Psoas muscle (tissue), 8 donors: ENCODE results near the gene ZFHX3. TPM values are rescaled to one million over a fixed set of nuclear protein-coding genes. Genes with fewer than 3 reads are reported as not detected.

Experiments
- ATAC-seq, 4 donors: fragments of 200-7000 bp; cut with Tn5 transposase; one replicate each; pipeline ENCODE4 v1.9.1; 2020; ENCODE audit warnings: moderate library complexity in 3 of 4, mild to moderate bottlenecking in 2 of 4
- DNase-seq, 2 donors: peaks; one replicate each; pipeline ENCODE4 v3.0.0-alpha.2; 2020
- H3K27ac ChIP-seq: fragments of 200-600 bp; one replicate; pipeline ENCODE4 v1.8.0; 2022
- H3K27me3 ChIP-seq, 3 donors: fragments of 200-600 bp in 1 of 3; one replicate each; pipeline versions ENCODE4 v1.6.1 to v1.8.0; 2013 to 2022; ENCODE audit warnings: low read length in 2 of 3, mild to moderate bottlenecking in 2 of 3, moderate library complexity in 1 of 3; ENCODE audit not compliant: insufficient read depth in 3 of 3
- H3K36me3 ChIP-seq, 2 donors: fragments of 200-600 bp in 1 of 2; one replicate each; pipeline versions ENCODE4 v1.6.1 to v1.8.0; 2013 to 2022; ENCODE audit warnings: low read depth in 1 of 2, mild to moderate bottlenecking in 1 of 2, moderate library complexity in 1 of 2; ENCODE audit not compliant: insufficient read depth in 1 of 2
- H3K4me1 ChIP-seq: fragments of 200-600 bp; one replicate; pipeline ENCODE4 v1.8.0; 2022
- H3K4me3 ChIP-seq: fragments of 200-600 bp; one replicate; pipeline ENCODE4 v1.8.0; 2022; ENCODE audit warnings: mild to moderate bottlenecking
- H3K9me3 ChIP-seq: fragments of 200-600 bp; one replicate; pipeline ENCODE4 v1.8.0; 2022
- WGBS, 3 donors: extraction: QIAGEN DNeasy Blood & Tissue Kit; methylation state at CpG; one replicate each; pipeline versions ENCODE4 v1.1.6 to v1.1.7; 2013; 5-methylcytosine and 5-hydroxymethylcytosine counted together
- intact Hi-C, 2 donors: fragments of 100-400 bp; cut with DNase I; formaldehyde crosslinking; loops; one replicate each; pipeline versions ENCODE4 v1.11.0 to v1.14.2; 2022
- polyA plus RNA-seq, 3 donors: library from polyadenylated mRNA; stranded (reverse); fragments of 200-250 nt; gene quantifications; one replicate each; pipeline ENCODE4 v1.2.3, GENCODE V29; 2013
- total RNA-seq, 4 donors: library from RNA; stranded (reverse); fragmentation: NEBNext Ultra II Directional in 2 of 4; extraction: Animal tissue kit (Norgen Biotek cat#: 25700) in 2 of 4; gene quantifications; one replicate each; pipeline versions ENCODE4 v1.2.1 to v1.2.4, GENCODE V29; 2021 to 2023
- TF ChIP-seq, protein P1 (sequence below): fragments of 200-600 bp; IDR thresholded peaks from one replicate; pipeline ENCODE4 v1.8.0; 2022; ENCODE audit warnings: antibody characterized with exemption
- donor health status: healthy with polysubstance abuse.
- donor health status: DM: no; HTN: no; CAD: no; lungs with moderate emphysema.
- donor health status: Bipolar disorder and iron deficiency.
- donor health status: healthy.
- donor health status: DM: yes; HTN: yes; CAD: no.
- donor health status: DM: no; HTN: no; CAD: no.
- donor health status: DM: no; HTN: no; CAD: no.
- donor health status: DM: yes; HTN: yes; CAD: no.

The ZFHX3 gene
- total and polyA plus RNA-seq, 7 donors, result 3.3 to 36.9 (median 11.5) TPM

- Histone ChIP-seq H3K27ac (peak overlapping the region; percentile 78), H3K4me3 (no peak overlapping the region), H3K9me3 (no peaks in the 10 kb centered on the region), H3K4me1 (peaks cover 78% of the 10 kb centered on the region), H3K36me3 (no peaks in the 10 kb centered on the region), H3K27me3 (no peaks in the 10 kb centered on the region)
- ATAC-seq (peak in 2 of 4 donors; percentile 21 to 29), DNase-seq (no peak)
- TF ChIP-seq, protein P1, sequence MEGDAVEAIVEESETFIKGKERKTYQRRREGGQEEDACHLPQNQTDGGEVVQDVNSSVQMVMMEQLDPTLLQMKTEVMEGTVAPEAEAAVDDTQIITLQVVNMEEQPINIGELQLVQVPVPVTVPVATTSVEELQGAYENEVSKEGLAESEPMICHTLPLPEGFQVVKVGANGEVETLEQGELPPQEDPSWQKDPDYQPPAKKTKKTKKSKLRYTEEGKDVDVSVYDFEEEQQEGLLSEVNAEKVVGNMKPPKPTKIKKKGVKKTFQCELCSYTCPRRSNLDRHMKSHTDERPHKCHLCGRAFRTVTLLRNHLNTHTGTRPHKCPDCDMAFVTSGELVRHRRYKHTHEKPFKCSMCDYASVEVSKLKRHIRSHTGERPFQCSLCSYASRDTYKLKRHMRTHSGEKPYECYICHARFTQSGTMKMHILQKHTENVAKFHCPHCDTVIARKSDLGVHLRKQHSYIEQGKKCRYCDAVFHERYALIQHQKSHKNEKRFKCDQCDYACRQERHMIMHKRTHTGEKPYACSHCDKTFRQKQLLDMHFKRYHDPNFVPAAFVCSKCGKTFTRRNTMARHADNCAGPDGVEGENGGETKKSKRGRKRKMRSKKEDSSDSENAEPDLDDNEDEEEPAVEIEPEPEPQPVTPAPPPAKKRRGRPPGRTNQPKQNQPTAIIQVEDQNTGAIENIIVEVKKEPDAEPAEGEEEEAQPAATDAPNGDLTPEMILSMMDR, result no peak
- intact Hi-C loops, result loop anchor here (5.0 kb wide), 2 partner anchors 37 to 42 kb away; no protein-coding TSS in a partner anchor
- 79 to 88% (median 81%) methylated on average over 9 of the region's 9 CpGs for WGBS, 3 donors
Measured at GRCh38 chr16:73028721-73029361, 19.1 kb downstream of the ZFHX3 start.

DNA sequence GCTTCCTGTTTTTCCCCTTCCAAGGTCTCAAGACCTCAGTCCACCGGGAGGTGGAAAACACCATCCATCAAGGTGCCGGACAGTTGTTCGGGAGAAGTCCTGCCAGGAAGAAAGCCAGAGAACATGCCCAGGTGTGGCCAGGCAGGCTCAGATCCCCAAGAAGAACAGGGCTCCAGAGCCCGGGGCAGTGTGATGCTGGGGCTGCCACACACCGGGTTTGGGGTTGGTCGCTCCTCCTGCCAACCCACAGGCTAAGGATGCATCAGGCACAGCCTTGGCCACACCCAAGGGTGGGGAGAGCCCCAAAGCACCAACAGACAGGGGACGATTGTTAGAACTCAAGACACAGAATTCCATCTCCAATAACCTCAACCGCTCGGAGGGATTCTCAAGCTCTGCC lies 19.7 kb downstream of the ZFHX3 start:
- WGBS, 3 donors, result 51 to 70% (median 59%) methylated on average over 9 of the region's 9 CpGs
- no peaks in the 10 kb centered on the region for H3K9me3 ChIP-seq
- H3K4me1 ChIP-seq, result peaks cover 78% of the 10 kb centered on the region
- no peaks in the 10 kb centered on the region for H3K36me3 ChIP-seq
- H3K4me3 ChIP-seq, result peak overlapping the region; percentile 16
- H3K27ac ChIP-seq, result peak overlapping the region; percentile 78
- ATAC-seq, result peak; percentile 15 to 52 (median 32)
- intact Hi-C loops, result loop anchor here (5.0 kb wide), 2 partner anchors 36 to 41 kb away; no protein-coding TSS in a partner anchor
- DNase-seq, result no peak
- TF ChIP-seq, protein P1, result no peak
- no peaks in the 10 kb centered on the region for H3K27me3 ChIP-seq

- peak overlapping the region; percentile 78 for H3K27ac ChIP-seq
- TF ChIP-seq, protein P1, result no peak
- 51 to 65% (median 54%) methylated on average over 10 of the region's 10 CpGs for WGBS, 3 donors
- H3K36me3 ChIP-seq, result no peaks in the 10 kb centered on the region
- no peaks in the 10 kb centered on the region for H3K9me3 ChIP-seq
- H3K27me3 ChIP-seq, result no peaks in the 10 kb centered on the region
- DNase-seq (no peak), ATAC-seq (peak; percentile 8 to 33 (median 24))
- peak overlapping the region; percentile 16 for H3K4me3 ChIP-seq
- intact Hi-C loops, result loop anchor here (5.0 kb wide), 2 partner anchors 35 to 40 kb away; no protein-coding TSS in a partner anchor
- H3K4me1 ChIP-seq, result peaks cover 78% of the 10 kb centered on the region
Measured at GRCh38 chr16:73027685-73028111, 20.2 kb downstream of the ZFHX3 start.

GRCh38 chr16:73026754-73027684 lies 20.9 kb downstream of the ZFHX3 start:
- WGBS, 3 donors, result 50 to 71% (median 56%) methylated on average over 13 of the region's 13 CpGs
- DNase-seq (no peak), ATAC-seq (peak; percentile 73 to 86 (median 79))
- Histone ChIP-seq H3K27me3 (no peaks in the 10 kb centered on the region), H3K4me3 (peak overlapping the region; percentile 16), H3K4me1 (peaks cover 73% of the 10 kb centered on the region), H3K27ac (peak overlapping the region; percentile 78), H3K9me3 (no peaks in the 10 kb centered on the region), H3K36me3 (no peaks in the 10 kb centered on the region)
- TF ChIP-seq, protein P1, result no peak
- intact Hi-C loops, result loop anchor here (5.0 kb wide), 2 partner anchors 35 to 40 kb away; no protein-coding TSS in a partner anchor
